HepG2 (cell line): ENCODE results near the gene SOAT2. TPM values are rescaled to one million over a fixed set of nuclear protein-coding genes. Genes with fewer than 3 reads are reported as not detected.

Experiments
- AHDC1 ChIP-seq: sonication (generic); formaldehyde crosslinking; IDR thresholded peaks from 2 replicates; pipeline ENCODE4 v1.5.1; 2020; ENCODE audit warnings: mild to moderate bottlenecking, missing genetic modification reagents, borderline replicate concordance
- FOXA1 ChIP-seq, 2 experiments: fragments of 450-650 bp in 1 of 2; sonication (generic) in 1 of 2; formaldehyde crosslinking in 1 of 2; IDR thresholded peaks; 2 replicates each; pipeline versions ENCODE4 v1.4.0 to v1.6.1; 2016 to 2020; ENCODE audit warnings: missing genetic modification reagents in 1 of 2
- GFI1 ChIP-seq: sonication (generic); formaldehyde crosslinking; IDR thresholded peaks from 2 replicates; pipeline ENCODE4 v1.5.0; 2020; ENCODE audit warnings: missing genetic modification reagents, mild to moderate bottlenecking, borderline replicate concordance
- JARID2 ChIP-seq: sonication (generic); formaldehyde crosslinking; IDR thresholded peaks from 2 replicates; pipeline ENCODE4 v1.8.1; 2023; ENCODE audit warnings: missing genetic modification reagents, inconsistent platforms; ENCODE audit not compliant: insufficient replicate concordance
- MAFK ChIP-seq, 2 experiments: IDR thresholded peaks in 1 of 2; conservative IDR thresholded peaks in 1 of 2; 2 replicates each; pipeline ENCODE4 v1.6.1; 2011; ENCODE audit warnings: improper control_type of control experiment in 2 of 2, low read length in 2 of 2
- MLX ChIP-seq: IDR thresholded peaks from 2 replicates; pipeline ENCODE4 v1.6.1; 2016
- PCBP2 ChIP-seq: fragments of 200-400 bp; formaldehyde crosslinking; optimal IDR thresholded peaks from 2 replicates; pipeline ENCODE3; 2018; ENCODE audit warnings: low read length, low read depth; ENCODE audit not compliant: poor library complexity, severe bottlenecking
- RAD51 ChIP-seq: fragments of 450-650 bp; IDR thresholded peaks from 2 replicates; pipeline ENCODE4 v1.6.1; 2016; ENCODE audit warnings: borderline replicate concordance
- ZNF138 ChIP-seq: sonication (generic); formaldehyde crosslinking; IDR thresholded peaks from 2 replicates; pipeline ENCODE4 v1.5.0; 2020; ENCODE audit warnings: mild to moderate bottlenecking, low read depth, missing genetic modification reagents
- ZNF251 ChIP-seq: sonication (generic); formaldehyde crosslinking; IDR thresholded peaks from 2 replicates; pipeline ENCODE4 v1.9.0; 2021; ENCODE audit warnings: mild to moderate bottlenecking, missing genetic modification reagents
- ZNF329 ChIP-seq: sonication (generic); formaldehyde crosslinking; IDR thresholded peaks from 2 replicates; pipeline ENCODE4 v1.9.0; 2021; ENCODE audit warnings: low read depth, mild to moderate bottlenecking, missing genetic modification reagents
- ZNF354B ChIP-seq: sonication (generic); formaldehyde crosslinking; IDR thresholded peaks from 2 replicates; pipeline ENCODE4 v1.8.0; 2022; ENCODE audit warnings: mild to moderate bottlenecking, missing genetic modification reagents
- ZNF747 ChIP-seq: sonication (generic); formaldehyde crosslinking; IDR thresholded peaks from 2 replicates; pipeline ENCODE4 v1.8.1; 2023; ENCODE audit warnings: missing genetic modification reagents, mild to moderate bottlenecking, borderline replicate concordance
- ZNF816 ChIP-seq: sonication (generic); formaldehyde crosslinking; IDR thresholded peaks from 2 replicates; pipeline ENCODE4 v1.8.0; 2022; ENCODE audit warnings: missing genetic modification reagents, mild to moderate bottlenecking, borderline replicate concordance
- polyA plus RNA-seq, 8 experiments: library from polyadenylated mRNA; depleted of rRNA in 3 of 8; stranded (reverse) in 7 of 8; unstranded in 1 of 8; fragments of >200 nt; fragmentation: Illumina TruSeq in 4 of 8; extraction: Trizol in 4 of 8; gene quantifications; 2 replicates each; pipeline versions ENCODE4 v1.2.1 to v1.2.3, GENCODE V29; 2011 to 2016; ENCODE audit warnings: low read depth in 4 of 8, missing spikeins in 1 of 8, mixed read lengths in 1 of 8; ENCODE audit not compliant: insufficient read depth in 1 of 8
- total RNA-seq, 5 experiments: library from RNA; depleted of rRNA; stranded (reverse); fragments of >200 nt; fragmentation: Illumina TruSeq; extraction: Trizol; gene quantifications; 2 replicates each; pipeline ENCODE4 v1.2.3, GENCODE V29; 2016; ENCODE audit warnings: low read depth in 1 of 5
- TF ChIP-seq, protein P1 (sequence below): sonication (generic); formaldehyde crosslinking; conservative IDR thresholded peaks from 2 replicates; pipeline ENCODE4 v1.8.0; 2022; ENCODE audit warnings: low read depth, missing genetic modification reagents
- TF ChIP-seq, protein P2 (sequence below): sonication (generic); formaldehyde crosslinking; conservative IDR thresholded peaks from 2 replicates; pipeline ENCODE4 v1.4.0; 2020; ENCODE audit warnings: missing genetic modification reagents

SOAT2 gene
- total and polyA plus RNA-seq, 2 of the 13 experiments (the other 11 are each of a cell fraction or from before 2014, with no cell fraction given): 14.9 to 108 TPM

DNA sequence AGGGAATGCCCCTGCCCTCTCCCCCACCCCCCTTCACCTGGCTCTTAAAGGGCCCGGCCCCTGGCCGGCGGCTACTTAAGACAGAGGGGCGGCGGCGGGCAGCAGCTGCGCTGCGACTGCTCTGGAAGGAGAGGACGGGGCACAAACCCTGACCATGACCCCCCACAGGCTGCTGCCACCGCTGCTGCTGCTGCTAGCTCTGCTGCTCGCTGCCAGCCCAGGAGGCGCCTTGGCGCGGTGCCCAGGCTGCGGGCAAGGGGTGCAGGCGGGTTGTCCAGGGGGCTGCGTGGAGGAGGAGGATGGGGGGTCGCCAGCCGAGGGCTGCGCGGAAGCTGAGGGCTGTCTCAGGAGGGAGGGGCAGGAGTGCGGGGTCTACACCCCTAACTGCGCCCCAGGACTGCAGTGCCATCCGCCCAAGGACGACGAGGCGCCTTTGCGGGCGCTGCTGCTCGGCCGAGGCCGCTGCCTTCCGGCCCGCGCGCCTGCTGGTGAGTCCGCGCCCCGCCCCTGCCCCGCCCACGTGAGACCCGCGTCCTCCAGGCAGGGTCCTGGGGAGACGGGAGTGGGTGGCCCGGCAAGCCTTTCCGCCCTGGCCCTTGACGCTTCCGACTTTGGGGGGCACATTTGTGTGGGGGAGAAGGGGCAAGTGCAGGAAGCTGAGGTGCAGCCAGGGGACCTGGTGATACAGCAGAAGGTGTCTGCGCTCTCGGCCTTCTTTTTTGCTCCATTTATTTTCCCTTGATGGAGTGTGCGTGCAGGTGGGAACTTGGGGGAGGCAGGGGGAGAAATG lies 5.5 kb upstream of the SOAT2 start, which contains the start of gene IGFBP6 (continued):
- TF ChIP-seq ZNF747: 0 out of 2 replicates have a peak, but pooled peaks have one; percentile 39
- no peak for TF ChIP-seq MAFK (conservative IDR thresholded peaks at IDR 0.05 in 1 of 2, IDR thresholded peaks at IDR 0.05 in 1 of 2; ENCODE audit: low read length in 2 of 2)
- no peak for TF ChIP-seq ZNF816 (CRISPR knock-in tag)
- TF ChIP-seq ZNF354B (CRISPR knock-in tag): no peak
- TF ChIP-seq, protein P1, sequence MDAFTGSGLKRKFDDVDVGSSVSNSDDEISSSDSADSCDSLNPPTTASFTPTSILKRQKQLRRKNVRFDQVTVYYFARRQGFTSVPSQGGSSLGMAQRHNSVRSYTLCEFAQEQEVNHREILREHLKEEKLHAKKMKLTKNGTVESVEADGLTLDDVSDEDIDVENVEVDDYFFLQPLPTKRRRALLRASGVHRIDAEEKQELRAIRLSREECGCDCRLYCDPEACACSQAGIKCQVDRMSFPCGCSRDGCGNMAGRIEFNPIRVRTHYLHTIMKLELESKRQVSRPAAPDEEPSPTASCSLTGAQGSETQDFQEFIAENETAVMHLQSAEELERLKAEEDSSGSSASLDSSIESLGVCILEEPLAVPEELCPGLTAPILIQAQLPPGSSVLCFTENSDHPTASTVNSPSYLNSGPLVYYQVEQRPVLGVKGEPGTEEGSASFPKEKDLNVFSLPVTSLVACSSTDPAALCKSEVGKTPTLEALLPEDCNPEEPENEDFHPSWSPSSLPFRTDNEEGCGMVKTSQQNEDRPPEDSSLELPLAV (CRISPR knock-in tag): no peak
- TF ChIP-seq, protein P2, sequence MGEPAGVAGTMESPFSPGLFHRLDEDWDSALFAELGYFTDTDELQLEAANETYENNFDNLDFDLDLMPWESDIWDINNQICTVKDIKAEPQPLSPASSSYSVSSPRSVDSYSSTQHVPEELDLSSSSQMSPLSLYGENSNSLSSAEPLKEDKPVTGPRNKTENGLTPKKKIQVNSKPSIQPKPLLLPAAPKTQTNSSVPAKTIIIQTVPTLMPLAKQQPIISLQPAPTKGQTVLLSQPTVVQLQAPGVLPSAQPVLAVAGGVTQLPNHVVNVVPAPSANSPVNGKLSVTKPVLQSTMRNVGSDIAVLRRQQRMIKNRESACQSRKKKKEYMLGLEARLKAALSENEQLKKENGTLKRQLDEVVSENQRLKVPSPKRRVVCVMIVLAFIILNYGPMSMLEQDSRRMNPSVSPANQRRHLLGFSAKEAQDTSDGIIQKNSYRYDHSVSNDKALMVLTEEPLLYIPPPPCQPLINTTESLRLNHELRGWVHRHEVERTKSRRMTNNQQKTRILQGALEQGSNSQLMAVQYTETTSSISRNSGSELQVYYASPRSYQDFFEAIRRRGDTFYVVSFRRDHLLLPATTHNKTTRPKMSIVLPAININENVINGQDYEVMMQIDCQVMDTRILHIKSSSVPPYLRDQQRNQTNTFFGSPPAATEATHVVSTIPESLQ (CRISPR knock-in tag): no peak
- TF ChIP-seq AHDC1 (CRISPR knock-in tag): no peak
- TF ChIP-seq FOXA1 (IDR thresholded peaks at IDR 0.05): no peak
- no peak for TF ChIP-seq FOXA1 (CRISPR knock-in tag; IDR thresholded peaks at IDR 0.05)
- TF ChIP-seq ZNF329 (CRISPR knock-in tag): no peak
- no peak for TF ChIP-seq JARID2
- no peak for TF ChIP-seq MLX (CRISPR knock-in tag)
- TF ChIP-seq ZNF138 (CRISPR knock-in tag): no peak
- no peak for TF ChIP-seq GFI1
- TF ChIP-seq PCBP2: no peak
- TF ChIP-seq ZNF251 (CRISPR knock-in tag): no peak
- no peak for TF ChIP-seq RAD51
